ENCODE results near the gene CASKIN1.
A peak's percentile ranks its signal among the peaks of the same experiment; 100 is the strongest.

CASKIN1 gene

GRCh38 chr16:2156849-2157224 is 39.6 kb downstream of the CASKIN1 start:
- Histone ChIP-seq H2AFZ (ENCODE audit: low read length) (no peak overlapping the region), H3K4ac (ENCODE audit: low read length) (peak overlapping the region; percentile 31), H3K9me3 (replicated peaks in 1 of 2; ENCODE audit: control insufficient read depth in 2 of 2, insufficient read depth in 1 of 2, low read depth in 1 of 2, low read length in 2 of 2) (no peaks in the 10 kb centered on the region), H2AK5ac (ENCODE audit: low read depth, low read length) (peak overlapping the region; percentile 77), H3K9ac (ENCODE audit: low read depth, low read length, poor library complexity) (peak overlapping the region; percentile 56), H4K91ac (ENCODE audit: low read depth, low read length, poor library complexity) (no peak overlapping the region), H3K23ac (ENCODE audit: low read depth, low read length, poor library complexity) (peak overlapping the region; percentile 70), H3K4me1 (ENCODE audit: control insufficient read depth in 2 of 2, insufficient read depth in 1 of 2, low read depth in 1 of 2, low read length in 2 of 2) (peaks cover 31 to 60% of the 10 kb centered on the region in 2 donors), H3K4me2 (ENCODE audit: insufficient read depth, low read length, poor library complexity, severe bottlenecking) (no peak overlapping the region), H3K27ac (replicated peaks; ENCODE audit: low read length) (no peak overlapping the region), H3K79me1 (ENCODE audit: low read depth, low read length) (peaks cover 45% of the 10 kb centered on the region), H2BK12ac (ENCODE audit: low read length) (no peak overlapping the region), H3K18ac (ENCODE audit: low read length) (no peak overlapping the region), H3K14ac (ENCODE audit: low read length) (no peak overlapping the region), H3K4me3 (ENCODE audit: low read length in 2 of 2) (peak overlapping the region in 1 of 2 donors; percentile 85), H2BK15ac (ENCODE audit: low read length) (no peak overlapping the region), H4K8ac (ENCODE audit: low read depth, low read length) (no peak overlapping the region), H2BK120ac (ENCODE audit: low read depth, low read length) (no peak overlapping the region), H3K36me3 (replicated peaks in 1 of 2; ENCODE audit: control insufficient read depth in 2 of 2, insufficient read depth in 2 of 2, low read length in 2 of 2) (peaks cover 9 to 34% of the 10 kb centered on the region in 2 donors), H2BK5ac (ENCODE audit: low read length) (no peak overlapping the region), H3K27me3 (ENCODE audit: control insufficient read depth in 3 of 3, insufficient read depth in 3 of 3, low read depth in 1 of 3, low read length in 3 of 3) (no peaks in the 10 kb centered on the region)
- WGBS, 2 donors (ENCODE audit: extremely low coverage in 2 of 2, insufficient read length in 2 of 2, insufficient replicate concordance in 1 of 2): no CpG with 5 or more reads among the region's 5 CpGs
- no peak for DNase-seq (ENCODE audit: low spot score)

GRCh38 chr16:2155977-2156848 is 40.2 kb downstream of the CASKIN1 start:
- H3K4me2 ChIP-seq (ENCODE audit: insufficient read depth, low read length, poor library complexity, severe bottlenecking): peak overlapping the region; percentile 93
- no peaks in the 10 kb centered on the region for H3K27me3 ChIP-seq (ENCODE audit: control insufficient read depth in 3 of 3, insufficient read depth in 3 of 3, low read depth in 1 of 3, low read length in 3 of 3)
- H3K9ac ChIP-seq (ENCODE audit: low read depth, low read length, poor library complexity): peak overlapping the region; percentile 93
- no peak overlapping the region for H3K14ac ChIP-seq (ENCODE audit: low read length)
- no peaks in the 10 kb centered on the region for H3K9me3 ChIP-seq (replicated peaks in 1 of 2; ENCODE audit: control insufficient read depth in 2 of 2, insufficient read depth in 1 of 2, low read depth in 1 of 2, low read length in 2 of 2)
- peak overlapping the region; percentile 85 to 94 for H3K4me3 ChIP-seq (ENCODE audit: low read length in 2 of 2)
- no peak overlapping the region for H2BK120ac ChIP-seq (ENCODE audit: low read depth, low read length)
- H2AK5ac ChIP-seq (ENCODE audit: low read depth, low read length): peak overlapping the region; percentile 77
- no peak overlapping the region for H2BK12ac ChIP-seq (ENCODE audit: low read length)
- peak overlapping the region; percentile 88 for H3K18ac ChIP-seq (ENCODE audit: low read length)
- H2BK15ac ChIP-seq (ENCODE audit: low read length): no peak overlapping the region
- H2BK5ac ChIP-seq (ENCODE audit: low read length): no peak overlapping the region
- H3K4ac ChIP-seq (ENCODE audit: low read length): no peak overlapping the region
- WGBS, 2 donors (ENCODE audit: extremely low coverage in 2 of 2, insufficient read length in 2 of 2, insufficient replicate concordance in 1 of 2): no CpG with 5 or more reads among the region's 47 CpGs
- peak overlapping the region; percentile 75 for H4K8ac ChIP-seq (ENCODE audit: low read depth, low read length)
- H4K91ac ChIP-seq (ENCODE audit: low read depth, low read length, poor library complexity): peak overlapping the region; percentile 64
- H3K4me1 ChIP-seq (ENCODE audit: control insufficient read depth in 2 of 2, insufficient read depth in 1 of 2, low read depth in 1 of 2, low read length in 2 of 2): peaks cover 36 to 60% of the 10 kb centered on the region in 2 donors
- peak overlapping the region; percentile 52 for H3K23ac ChIP-seq (ENCODE audit: low read depth, low read length, poor library complexity)
- H2AFZ ChIP-seq (ENCODE audit: low read length): peak overlapping the region; percentile 66
- H3K79me1 ChIP-seq (ENCODE audit: low read depth, low read length): peaks cover 43% of the 10 kb centered on the region
- H3K27ac ChIP-seq (replicated peaks; ENCODE audit: low read length): peak overlapping the region; percentile 23
- H3K36me3 ChIP-seq (replicated peaks in 1 of 2; ENCODE audit: control insufficient read depth in 2 of 2, insufficient read depth in 2 of 2, low read length in 2 of 2): peaks cover 15 to 40% of the 10 kb centered on the region in 2 donors
- no peak for DNase-seq (ENCODE audit: low spot score)

GRCh38 chr16:2155091-2155950 is 41.1 kb downstream of the CASKIN1 start, which contains the start of gene TRAF7:
Gene TRAF7, plus strand, starts transcription at chr16:2155782. Its CDS starts 8,139 bp downstream, at chr16:2163921.
- WGBS, 2 donors (ENCODE audit: extremely low coverage in 2 of 2, insufficient read length in 2 of 2, insufficient replicate concordance in 1 of 2): no CpG with 5 or more reads among the region's 94 CpGs
- no peaks in the 10 kb centered on the region for H3K27me3 ChIP-seq (ENCODE audit: control insufficient read depth in 3 of 3, insufficient read depth in 3 of 3, low read depth in 1 of 3, low read length in 3 of 3)
- peak; percentile 100 for DNase-seq (ENCODE audit: low spot score)

More at GRCh38 chr16:2155091-2155950, 41.1 kb downstream of the CASKIN1 start, which contains the start of gene TRAF7:
- H2BK12ac ChIP-seq (ENCODE audit: low read length): no peak within 1 kb of the TSS
- peak within 1 kb of the TSS; percentile 93 for H3K4me2 ChIP-seq (ENCODE audit: insufficient read depth, low read length, poor library complexity, severe bottlenecking)
- H3K27ac ChIP-seq (replicated peaks; ENCODE audit: low read length): peak within 1 kb of the TSS; percentile 23
- H3K4ac ChIP-seq (ENCODE audit: low read length): no peak within 1 kb of the TSS
- peak within 1 kb of the TSS; percentile 75 for H4K8ac ChIP-seq (ENCODE audit: low read depth, low read length)
- H3K23ac ChIP-seq (ENCODE audit: low read depth, low read length, poor library complexity): peak within 1 kb of the TSS; percentile 99
- peaks cover 17 to 47% of the 10 kb centered on the region in 2 donors for H3K36me3 ChIP-seq (replicated peaks in 1 of 2; ENCODE audit: control insufficient read depth in 2 of 2, insufficient read depth in 2 of 2, low read length in 2 of 2)
- H3K79me1 ChIP-seq (ENCODE audit: low read depth, low read length): peaks cover 42% of the 10 kb centered on the region
- H4K91ac ChIP-seq (ENCODE audit: low read depth, low read length, poor library complexity): peak within 1 kb of the TSS; percentile 64
- H2AK5ac ChIP-seq (ENCODE audit: low read depth, low read length): peak within 1 kb of the TSS; percentile 47
- peak within 1 kb of the TSS; percentile 66 for H2AFZ ChIP-seq (ENCODE audit: low read length)
- H3K9ac ChIP-seq (ENCODE audit: low read depth, low read length, poor library complexity): peak within 1 kb of the TSS; percentile 93
- no peak within 1 kb of the TSS for H2BK120ac ChIP-seq (ENCODE audit: low read depth, low read length)
- H3K14ac ChIP-seq (ENCODE audit: low read length): no peak within 1 kb of the TSS
- peak within 1 kb of the TSS; percentile 85 to 99 for H3K4me3 ChIP-seq (ENCODE audit: low read length in 2 of 2)
- no peak within 1 kb of the TSS for H2BK15ac ChIP-seq (ENCODE audit: low read length)
- peaks cover 41 to 54% of the 10 kb centered on the region in 2 donors for H3K4me1 ChIP-seq (ENCODE audit: control insufficient read depth in 2 of 2, insufficient read depth in 1 of 2, low read depth in 1 of 2, low read length in 2 of 2)
- H3K18ac ChIP-seq (ENCODE audit: low read length): peak within 1 kb of the TSS; percentile 88
- H3K9me3 ChIP-seq (replicated peaks in 1 of 2; ENCODE audit: control insufficient read depth in 2 of 2, insufficient read depth in 1 of 2, low read depth in 1 of 2, low read length in 2 of 2): no peaks in the 10 kb centered on the region
- peak within 1 kb of the TSS; percentile 30 for H2BK5ac ChIP-seq (ENCODE audit: low read length)

Data from neuronal stem cell (in vitro differentiated cells).